Measurements from ENCODE around the gene GPD2.

- TF ChIP-seq POLR2A (IDR thresholded peaks at IDR 0.05; ENCODE audit: low read depth, low read length) (no peak), POLR2AphosphoS5 (IDR thresholded peaks at IDR 0.05; ENCODE audit: low read depth, low read length) (no peak), SPI1 (IDR thresholded peaks at IDR 0.05; ENCODE audit: low read depth, low read length) (no peak), TAF1 (IDR thresholded peaks at IDR 0.05; ENCODE audit: low read depth, low read length) (no peak), POU2F2 (IDR thresholded peaks at IDR 0.05; ENCODE audit: low read depth, low read length) (no peak)
Observed at GRCh38 chr2:156580501-156580900, 144.3 kb downstream of the GPD2 start.
